K562 (cell line): ENCODE measurements around the gene RPS2. TPM values are rescaled to one million over a fixed set of nuclear protein-coding genes. Genes with fewer than 3 reads are reported as not detected.

Source experiments
- ATAC-seq: fragments of 200-7000 bp; cut with Tn5 transposase; 3 replicates; pipeline ENCODE4 v1.9.1; 2020; ENCODE audit warnings: moderate library complexity
- BruUV-seq: library from RNA; stranded (reverse); fragments of 400-500 nt; replicated peaks from 2 replicates; lab custom pipeline; 2021; lab: Mats Ljungman, UMichigan
- CTCF ChIA-PET: fragments of 300-600 bp; formaldehyde crosslinking; extraction: SDS; loops from one replicate; lab custom pipeline; 2021; ENCODE audit warnings: low intra/inter-chr PET ratio; lab: Yijun Ruan, JAX
- POLR2A ChIA-PET: fragments of 300-600, 350-650 bp; sonication (Branson Sonifier 250); formaldehyde crosslinking; extraction: SDS; loops from one replicate; lab custom pipeline; 2021; ENCODE audit warnings: antibody characterized with exemption, inconsistent platforms; lab: Yijun Ruan, JAX
- DNase-seq, 4 experiments: peaks; one replicate each; pipeline versions ENCODE4 v3.0.0 to v3.0.0-alpha.2; 2011 to 2018; ENCODE audit warnings: low spot score in 3 of 4, mixed read lengths in 3 of 4; ENCODE audit errors: extremely low read depth in 1 of 4
- FAIRE-seq: peaks from 2 replicates; lab custom pipeline; 2011; peaks lifted over from hg19 to GRCh38; lab: Jason Lieb, UNC
- H2AFZ ChIP-seq: 2 replicates; pipeline ENCODE4 v1.6.0; 2011; ENCODE audit warnings: low read depth, low read length, control low read depth, inconsistent platforms
- H3K27ac ChIP-seq: fragments of 200-600 bp; 3 replicates; pipeline ENCODE4 v1.8.0; 2011; ENCODE audit warnings: low read depth, mild to moderate bottlenecking, control low read depth, inconsistent platforms, low read length, moderate library complexity, mixed read lengths; ENCODE audit errors: extremely low read depth
- H3K27me3 ChIP-seq, 2 experiments: fragments of 300-600 bp in 1 of 2; 2 replicates in 1 of 2; 3 replicates in 1 of 2; pipeline versions ENCODE4 v1.6.0 to v1.8.0; 2011; ENCODE audit warnings: inconsistent platforms in 2 of 2, low read length in 2 of 2, mild to moderate bottlenecking in 1 of 2, mixed read lengths in 1 of 2, moderate library complexity in 1 of 2; ENCODE audit not compliant: control insufficient read depth in 2 of 2, insufficient read depth in 2 of 2
- H3K36me3 ChIP-seq: fragments of 300-600 bp; 3 replicates; pipeline ENCODE4 v1.8.0; 2011; ENCODE audit warnings: mild to moderate bottlenecking, low read length, inconsistent platforms; ENCODE audit not compliant: control insufficient read depth, insufficient read depth
- H3K4me1 ChIP-seq, 2 experiments: fragments of 200-600 bp in 1 of 2; replicated peaks in 1 of 2; 2 replicates in 1 of 2; 3 replicates in 1 of 2; pipeline versions ENCODE4 v1.5.1 to v1.8.0; 2011; ENCODE audit warnings: inconsistent platforms in 2 of 2, low read length in 2 of 2, mild to moderate bottlenecking in 1 of 2, mixed read lengths in 1 of 2, moderate library complexity in 1 of 2; ENCODE audit not compliant: control insufficient read depth in 2 of 2, insufficient read depth in 2 of 2
- H3K4me2 ChIP-seq: 2 replicates; pipeline ENCODE4 v1.6.1; 2011; ENCODE audit warnings: low read length, control low read depth, inconsistent platforms, mixed read lengths; ENCODE audit not compliant: insufficient read depth
- H3K4me3 ChIP-seq: fragments of 200-600 bp; sonication (generic), shearing (Covaris generic); 2 replicates; pipeline ENCODE4 v1.5.1; 2016; ENCODE audit warnings: control low read depth, inconsistent platforms
- H3K79me2 ChIP-seq: fragments of 200-600 bp; 3 replicates; pipeline ENCODE4 v1.8.0; 2011; ENCODE audit warnings: low read length, inconsistent platforms; ENCODE audit not compliant: control insufficient read depth, insufficient read depth
- H3K9ac ChIP-seq, 2 experiments: 2 replicates each; pipeline versions ENCODE4 v1.6.0 to v1.6.1; 2011; ENCODE audit warnings: low read depth in 2 of 2, low read length in 2 of 2, control low read depth in 1 of 2, inconsistent platforms in 1 of 2, mild to moderate bottlenecking in 1 of 2, mixed read lengths in 1 of 2; ENCODE audit not compliant: insufficient read depth in 1 of 2
- H3K9me1 ChIP-seq: one replicate; pipeline ENCODE4 v1.6.0; 2011; ENCODE audit warnings: inconsistent platforms, mild to moderate bottlenecking, low read length, moderate library complexity; ENCODE audit not compliant: control insufficient read depth, insufficient read depth
- H3K9me3 ChIP-seq: replicated peaks from 2 replicates; pipeline ENCODE4 v1.5.1; 2011; ENCODE audit warnings: low read depth, low read length, inconsistent platforms; ENCODE audit not compliant: control insufficient read depth, insufficient read depth
- H4K20me1 ChIP-seq: replicated peaks from 2 replicates; pipeline ENCODE4 v1.6.1; 2011; ENCODE audit warnings: low read length, inconsistent platforms, mixed read lengths; ENCODE audit not compliant: control insufficient read depth, insufficient read depth
- GABPB2 ChIP-seq: fragments of 250-450 bp; sonication (Bioruptor Pico); conservative IDR thresholded peaks from 2 replicates; pipeline ENCODE4 v1.5.1; 2021; ENCODE audit warnings: mild to moderate bottlenecking
- WGBS: fragments of 100-300 bp; shearing (Covaris generic); methylation state at CpG from one replicate; pipeline ENCODE4 v1.1.6; 2016; ENCODE audit warnings: low coverage, mixed read lengths; ENCODE audit not compliant: insufficient coverage; ENCODE audit errors: missing lambda C conversion rate; 5-methylcytosine and 5-hydroxymethylcytosine counted together
- in situ Hi-C: fragments of 300-500 bp; cut with MboI; formaldehyde crosslinking; loops from 4 replicates; pipeline ENCODE4 v1.15.0; 2018; ENCODE audit warnings: inconsistent platforms, mixed read lengths
- intact Hi-C: fragments of 100-400 bp; cut with micrococcal nuclease; formaldehyde crosslinking; loops from 2 replicates; pipeline ENCODE4 v1.14.2; 2022
- polyA plus RNA-seq, 8 experiments: library from polyadenylated mRNA; depleted of rRNA in 4 of 8; stranded (reverse) in 5 of 8; unstranded in 3 of 8; fragments of >200 nt; fragmentation: Nextera tagmentation in 2 of 8; fragmentation: Illumina TruSeq in 1 of 8; extraction: Ambion mirVana in 2 of 8; extraction: Trizol in 1 of 8; gene quantifications; 2 replicates each; pipeline versions ENCODE4 v1.2.1 to v1.2.3, GENCODE V29; 2011 to 2014; ENCODE audit warnings: inconsistent platforms in 1 of 8, missing spikeins in 1 of 8
- total RNA-seq, 7 experiments: library from RNA; depleted of rRNA in 6 of 7; stranded (reverse); fragments of >200 nt in 6 of 7; fragmentation: Illumina TruSeq in 2 of 7; extraction: Trizol in 2 of 7; gene quantifications; 2 replicates each; pipeline versions ENCODE4 v1.2.1 to v1.2.3, GENCODE V29; 2011 to 2021; ENCODE audit warnings: low replicate concordance in 1 of 7
- TF ChIP-seq, protein P1 (sequence below): sonication (generic); formaldehyde crosslinking; IDR thresholded peaks from 2 replicates; pipeline ENCODE4 v1.9.0; 2022; ENCODE audit warnings: mild to moderate bottlenecking, missing genetic modification reagents
- TF ChIP-seq, protein P2 (sequence below): sonication (generic); formaldehyde crosslinking; IDR thresholded peaks from 2 replicates; pipeline ENCODE4 v1.8.1; 2023; ENCODE audit warnings: mild to moderate bottlenecking, missing genetic modification reagents

RPS2 gene
- total and polyA plus RNA-seq, 9 of the 15 experiments (the other 6 are each of a cell fraction or from before 2014, with no cell fraction given) = 834 to 4,794 (median 3,793) TPM

DNA sequence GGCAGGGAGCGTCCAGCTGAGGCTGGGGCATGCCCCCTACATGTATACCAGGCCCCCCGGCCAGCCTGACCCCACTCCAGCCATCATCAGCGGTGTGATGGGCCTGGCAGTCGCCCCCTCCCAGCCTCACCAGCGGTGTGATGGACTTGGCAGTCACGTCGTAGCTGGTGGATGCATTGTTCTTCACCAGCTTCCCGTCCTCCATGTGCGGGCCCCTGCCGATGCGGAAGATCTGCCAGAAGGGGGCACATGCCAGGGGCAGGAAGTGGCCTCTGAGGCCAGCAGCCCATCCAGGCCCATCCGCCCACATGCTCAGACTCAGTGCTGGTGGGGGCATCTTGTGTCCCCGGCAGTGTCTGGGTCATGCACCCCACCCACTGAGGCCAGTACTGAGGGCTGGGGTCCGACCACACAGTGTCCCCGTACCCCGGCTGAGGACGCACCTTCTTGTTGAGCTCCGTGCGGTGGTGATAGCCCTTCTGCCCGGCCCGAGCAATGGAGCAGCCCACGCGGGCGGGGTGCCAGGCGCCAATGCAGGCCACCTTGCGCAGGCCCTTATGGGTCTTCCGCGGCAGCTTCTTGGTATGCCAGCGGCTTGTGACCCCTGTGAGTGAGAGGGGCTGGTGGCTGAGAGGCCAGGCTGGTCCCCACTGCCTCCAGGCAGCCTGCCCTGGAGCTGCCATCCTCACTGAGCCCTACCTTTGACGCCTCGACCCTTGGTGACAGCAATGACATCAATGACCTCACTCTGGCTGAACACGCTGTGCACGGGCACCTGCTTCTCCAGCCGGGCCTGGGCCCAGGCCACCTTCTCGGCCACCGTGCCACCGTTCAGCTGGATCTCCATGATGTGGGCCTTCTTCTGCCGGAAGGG, 17.9 kb downstream of the RPS2 start:
- no peak overlapping the region for H2AFZ ChIP-seq
- H3K27me3 ChIP-seq = no peaks in the 10 kb centered on the region
- no peak overlapping the region for H3K4me2 ChIP-seq
- ATAC-seq (no peak), DNase-seq (no peak), FAIRE-seq (no peak)
- H3K27ac ChIP-seq = no peak overlapping the region
- peaks cover under 1% of the 10 kb centered on the region for H3K9me1 ChIP-seq
- in situ Hi-C loops = no loop called here
- peaks cover 22 to 65% of the 10 kb centered on the region in 2 experiments for H3K4me1 ChIP-seq
- intact Hi-C loops = no loop called here
- H3K36me3 ChIP-seq = no peaks in the 10 kb centered on the region
- no TSS peak for BruUV-seq
- H4K20me1 ChIP-seq = peaks cover 1% of the 10 kb centered on the region
- no peak overlapping the region for H3K4me3 ChIP-seq
- TF ChIP-seq, protein P1, sequence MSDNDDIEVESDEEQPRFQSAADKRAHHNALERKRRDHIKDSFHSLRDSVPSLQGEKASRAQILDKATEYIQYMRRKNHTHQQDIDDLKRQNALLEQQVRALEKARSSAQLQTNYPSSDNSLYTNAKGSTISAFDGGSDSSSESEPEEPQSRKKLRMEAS = 0 out of 2 replicates have a peak, but pooled peaks have one; percentile 9
- TF ChIP-seq, protein P2, sequence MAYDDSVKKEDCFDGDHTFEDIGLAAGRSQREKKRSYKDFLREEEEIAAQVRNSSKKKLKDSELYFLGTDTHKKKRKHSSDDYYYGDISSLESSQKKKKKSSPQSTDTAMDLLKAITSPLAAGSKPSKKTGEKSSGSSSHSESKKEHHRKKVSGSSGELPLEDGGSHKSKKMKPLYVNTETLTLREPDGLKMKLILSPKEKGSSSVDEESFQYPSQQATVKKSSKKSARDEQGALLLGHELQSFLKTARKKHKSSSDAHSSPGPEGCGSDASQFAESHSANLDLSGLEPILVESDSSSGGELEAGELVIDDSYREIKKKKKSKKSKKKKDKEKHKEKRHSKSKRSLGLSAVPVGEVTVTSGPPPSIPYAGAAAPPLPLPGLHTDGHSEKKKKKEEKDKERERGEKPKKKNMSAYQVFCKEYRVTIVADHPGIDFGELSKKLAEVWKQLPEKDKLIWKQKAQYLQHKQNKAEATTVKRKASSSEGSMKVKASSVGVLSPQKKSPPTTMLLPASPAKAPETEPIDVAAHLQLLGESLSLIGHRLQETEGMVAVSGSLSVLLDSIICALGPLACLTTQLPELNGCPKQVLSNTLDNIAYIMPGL (CRISPR knock-in tag) = no peak
- no peak for TF ChIP-seq GABPB2
- H3K79me2 ChIP-seq = peaks cover 11% of the 10 kb centered on the region
- H3K9me3 ChIP-seq = no peaks in the 10 kb centered on the region
- ChIA-PET POLR2A (interaction anchor here (0.5 to 2.9 kb wide), 6 partner anchors 14 to 1926 kb away, joined by 3 to 27 read pairs (median 4); partner anchors contain the start of genes RPS2 and TRAF7), CTCF (no interaction called here)
- 83% methylated on average over 31 of the region's 38 CpGs for WGBS
- peak overlapping the region in 1 of 2 experiments; percentile 48; a peak in 1 of 4 replicates for H3K9ac ChIP-seq
